GM23338 (cell line): Measurements from ENCODE around the gene SFN. TPM values are rescaled to one million over a fixed set of nuclear protein-coding genes. Genes with fewer than 3 reads are reported as not detected.
"Not testable (repeated sequence)": the region's sequence is repeated elsewhere in the genome, so short reads cannot be mapped to it uniquely, and the experiment has no call there.

Experiments used
- ATAC-seq: fragments of 200-7000 bp; cut with Tn5 transposase; 3 replicates; pipeline ENCODE4 v1.9.1; 2020
- DNase-seq: peaks from one replicate; pipeline ENCODE4 v3.0.0-alpha.2; 2015; ENCODE audit warnings: low spot score
- H2AFZ ChIP-seq: fragments of 200-600 bp; sonication (generic); 2 replicates; pipeline ENCODE4 v1.8.0; 2016; ENCODE audit warnings: antibody characterized with exemption, mild to moderate bottlenecking, moderate library complexity
- H3F3A ChIP-seq: fragments of 200-600 bp; sonication (generic); replicated peaks from 2 replicates; pipeline ENCODE4 v1.8.0; 2017; ENCODE audit warnings: antibody characterized with exemption, mixed run types, low read depth
- H3K27ac ChIP-seq: fragments of 200-600 bp; sonication (generic); 2 replicates; pipeline ENCODE4 v1.6.1; 2016; ENCODE audit warnings: low read depth
- H3K27me3 ChIP-seq: fragments of 200-600 bp; sonication (generic); 2 replicates; pipeline ENCODE4 v1.8.0; 2016; ENCODE audit warnings: mild to moderate bottlenecking, mixed run types, moderate library complexity; ENCODE audit not compliant: insufficient read depth
- H3K36me3 ChIP-seq: fragments of 200-600 bp; sonication (generic); 2 replicates; pipeline ENCODE4 v1.8.0; 2016; ENCODE audit warnings: mild to moderate bottlenecking; ENCODE audit not compliant: insufficient read depth
- H3K4me1 ChIP-seq: fragments of 200-600 bp; sonication (generic); 2 replicates; pipeline ENCODE4 v1.8.0; 2016; ENCODE audit warnings: mild to moderate bottlenecking, moderate library complexity; ENCODE audit not compliant: insufficient read depth
- H3K4me2 ChIP-seq: fragments of 200-600 bp; sonication (generic); 2 replicates; pipeline ENCODE4 v1.7.1; 2017; ENCODE audit warnings: mixed run types
- H3K4me3 ChIP-seq: fragments of 200-600 bp; sonication (generic); 2 replicates; pipeline ENCODE4 v1.6.1; 2016; ENCODE audit warnings: mixed run types
- H3K79me2 ChIP-seq: fragments of 200-600 bp; sonication (generic); replicated peaks from 2 replicates; pipeline ENCODE4 v1.8.0; 2017; ENCODE audit warnings: mild to moderate bottlenecking; ENCODE audit not compliant: insufficient read depth
- H3K9me2 ChIP-seq: fragments of 200-600 bp; sonication (generic); 2 replicates; pipeline ENCODE4 v1.8.0; 2017; ENCODE audit not compliant: insufficient read depth
- H4K20me1 ChIP-seq: fragments of 200-600 bp; sonication (generic); replicated peaks from 2 replicates; pipeline ENCODE4 v1.8.0; 2017; ENCODE audit warnings: mild to moderate bottlenecking; ENCODE audit not compliant: insufficient read depth
- H3K27ac Mint-ChIP-seq: 2 replicates; pipeline ENCODE4 v1.8.0; 2020; ENCODE audit warnings: inconsistent platforms, mild to moderate bottlenecking, moderate library complexity, mixed read lengths
- H3K27me3 Mint-ChIP-seq: 3 replicates; pipeline ENCODE4 v1.8.0; 2022; ENCODE audit warnings: low read depth, mild to moderate bottlenecking, moderate library complexity, mixed read lengths, inconsistent platforms; ENCODE audit not compliant: insufficient read depth, poor library complexity
- H3K36me3 Mint-ChIP-seq: 3 replicates; pipeline ENCODE4 v1.8.0; 2021; ENCODE audit warnings: low read depth, mild to moderate bottlenecking, inconsistent platforms, moderate library complexity, mixed read lengths
- H3K4me1 Mint-ChIP-seq: 3 replicates; pipeline ENCODE4 v1.8.0; 2020; ENCODE audit warnings: mild to moderate bottlenecking, inconsistent platforms, mixed read lengths
- H3K4me3 Mint-ChIP-seq: 3 replicates; pipeline ENCODE4 v1.8.0; 2021; ENCODE audit warnings: moderate library complexity, mild to moderate bottlenecking, inconsistent platforms, mixed read lengths
- H3K9me3 Mint-ChIP-seq: 3 replicates; pipeline ENCODE4 v1.8.0; 2020; ENCODE audit warnings: moderate library complexity, mild to moderate bottlenecking, inconsistent platforms, mixed read lengths
- EZH2 ChIP-seq: fragments of 200-600 bp; sonication (generic); IDR thresholded peaks from one replicate; pipeline ENCODE4 v1.8.0; 2017; ENCODE audit warnings: antibody characterized with exemption, mild to moderate bottlenecking, low read depth; ENCODE audit not compliant: unreplicated experiment
- JUNB ChIP-seq: IDR thresholded peaks from one replicate; pipeline ENCODE4 v1.6.1; 2016; ENCODE audit warnings: antibody characterized with exemption; ENCODE audit not compliant: unreplicated experiment
- POLR2AphosphoS5 ChIP-seq: IDR thresholded peaks from 2 replicates; pipeline ENCODE4 v1.6.1; 2016; ENCODE audit warnings: antibody characterized with exemption, low read depth
- STAT1 ChIP-seq: IDR thresholded peaks from one replicate; pipeline ENCODE4 v1.6.1; 2016; ENCODE audit warnings: antibody characterized with exemption; ENCODE audit not compliant: unreplicated experiment
- ZNF462 ChIP-seq: fragments of 250-450 bp; sonication (Bioruptor Pico); IDR thresholded peaks from 2 replicates; pipeline ENCODE4 v1.5.0; 2020; ENCODE audit warnings: mild to moderate bottlenecking, moderate library complexity
- polyA plus RNA-seq: library from polyadenylated mRNA; unstranded; fragments of >200 nt; fragmentation: Nextera tagmentation; extraction: Ambion mirVana; gene quantifications from 2 replicates; pipeline ENCODE4 v1.2.1, GENCODE V29; 2016
- total RNA-seq: library from RNA; depleted of rRNA; stranded (reverse); fragments of >200 nt; shearing (Covaris generic); gene quantifications from 2 replicates; pipeline ENCODE4 v1.2.3, GENCODE V29; 2014

Gene SFN
- total and polyA plus RNA-seq, 2 experiments from 2014 or later: 1.8 to 2.6 TPM

- TF ChIP-seq ZNF462 (CRISPR knock-in tag): no peak
These were observed 14.4 kb downstream of the SFN start (continued) for GRCh38 chr1:26877326-26877725.

- Histone ChIP-seq H3K9me2 (no peaks in the 10 kb centered on the region), H3K4me1 (peaks cover 4% of the 10 kb centered on the region; the same call in 1 of the 2 replicates), H4K20me1 (no peaks in the 10 kb centered on the region; the same call in none of the 2 replicates), H3K4me3 (no peak overlapping the region), H3K79me2 (no peaks in the 10 kb centered on the region), H3K36me3 (peaks cover 22% of the 10 kb centered on the region), H3K27me3 (no peaks in the 10 kb centered on the region), H3K27ac (no peak overlapping the region), H3K4me2 (no peak overlapping the region), H2AFZ (no peak overlapping the region), H3F3A (peaks cover 12% of the 10 kb centered on the region; the same call in 1 of the 2 replicates)
- Mint-ChIP-seq H3K4me3 (no peak overlapping the region), H3K36me3 (peaks cover 46% of the 10 kb centered on the region), H3K9me3 (no peaks in the 10 kb centered on the region), H3K27me3 (peaks cover 2% of the 10 kb centered on the region), H3K27ac (no peak overlapping the region), H3K4me1 (no peaks in the 10 kb centered on the region; the same call in 2 of the 3 replicates)
- DNase-seq: no peak
- TF ChIP-seq STAT1 (no peak), EZH2 (no peak), JUNB (no peak), ZNF462 (CRISPR knock-in tag) (no peak), POLR2AphosphoS5 (no peak)
- no peak for ATAC-seq
These were observed 16.8 kb downstream of the SFN start for GRCh38 chr1:26879793-26880192.

- not testable (repeated sequence) for H4K20me1 ChIP-seq, DNase-seq, H3K4me3 ChIP-seq, H3K4me2 ChIP-seq, H2AFZ ChIP-seq, H3K27me3 Mint-ChIP-seq, ATAC-seq, H3K4me3 Mint-ChIP-seq, H3K9me2 ChIP-seq, H3K79me2 ChIP-seq, H3K27ac ChIP-seq, H3K4me1 ChIP-seq, H3K27me3 ChIP-seq, H3K4me1 Mint-ChIP-seq, H3K27ac Mint-ChIP-seq, H3K9me3 Mint-ChIP-seq
- H3F3A ChIP-seq: 0 out of 2 replicates have a peak, but pooled peaks cover 16% of the 10 kb centered on the region
- peaks cover 59% of the 10 kb centered on the region for H3K36me3 Mint-ChIP-seq
- H3K36me3 ChIP-seq: peaks cover 36% of the 10 kb centered on the region
These were observed 18.7 kb downstream of the SFN start for GRCh38 chr1:26881611-26882010.
